ENCODE data around the gene EDC4.

- no peak for TF ChIP-seq MAZ (IDR thresholded peaks at IDR 0.05; ENCODE audit: borderline replicate concordance, low read depth, low read length)
- TF ChIP-seq MAZ (CRISPR knock-in tag; IDR thresholded peaks at IDR 0.05; ENCODE audit: low read depth) = no peak
- TF ChIP-seq, protein P1, sequence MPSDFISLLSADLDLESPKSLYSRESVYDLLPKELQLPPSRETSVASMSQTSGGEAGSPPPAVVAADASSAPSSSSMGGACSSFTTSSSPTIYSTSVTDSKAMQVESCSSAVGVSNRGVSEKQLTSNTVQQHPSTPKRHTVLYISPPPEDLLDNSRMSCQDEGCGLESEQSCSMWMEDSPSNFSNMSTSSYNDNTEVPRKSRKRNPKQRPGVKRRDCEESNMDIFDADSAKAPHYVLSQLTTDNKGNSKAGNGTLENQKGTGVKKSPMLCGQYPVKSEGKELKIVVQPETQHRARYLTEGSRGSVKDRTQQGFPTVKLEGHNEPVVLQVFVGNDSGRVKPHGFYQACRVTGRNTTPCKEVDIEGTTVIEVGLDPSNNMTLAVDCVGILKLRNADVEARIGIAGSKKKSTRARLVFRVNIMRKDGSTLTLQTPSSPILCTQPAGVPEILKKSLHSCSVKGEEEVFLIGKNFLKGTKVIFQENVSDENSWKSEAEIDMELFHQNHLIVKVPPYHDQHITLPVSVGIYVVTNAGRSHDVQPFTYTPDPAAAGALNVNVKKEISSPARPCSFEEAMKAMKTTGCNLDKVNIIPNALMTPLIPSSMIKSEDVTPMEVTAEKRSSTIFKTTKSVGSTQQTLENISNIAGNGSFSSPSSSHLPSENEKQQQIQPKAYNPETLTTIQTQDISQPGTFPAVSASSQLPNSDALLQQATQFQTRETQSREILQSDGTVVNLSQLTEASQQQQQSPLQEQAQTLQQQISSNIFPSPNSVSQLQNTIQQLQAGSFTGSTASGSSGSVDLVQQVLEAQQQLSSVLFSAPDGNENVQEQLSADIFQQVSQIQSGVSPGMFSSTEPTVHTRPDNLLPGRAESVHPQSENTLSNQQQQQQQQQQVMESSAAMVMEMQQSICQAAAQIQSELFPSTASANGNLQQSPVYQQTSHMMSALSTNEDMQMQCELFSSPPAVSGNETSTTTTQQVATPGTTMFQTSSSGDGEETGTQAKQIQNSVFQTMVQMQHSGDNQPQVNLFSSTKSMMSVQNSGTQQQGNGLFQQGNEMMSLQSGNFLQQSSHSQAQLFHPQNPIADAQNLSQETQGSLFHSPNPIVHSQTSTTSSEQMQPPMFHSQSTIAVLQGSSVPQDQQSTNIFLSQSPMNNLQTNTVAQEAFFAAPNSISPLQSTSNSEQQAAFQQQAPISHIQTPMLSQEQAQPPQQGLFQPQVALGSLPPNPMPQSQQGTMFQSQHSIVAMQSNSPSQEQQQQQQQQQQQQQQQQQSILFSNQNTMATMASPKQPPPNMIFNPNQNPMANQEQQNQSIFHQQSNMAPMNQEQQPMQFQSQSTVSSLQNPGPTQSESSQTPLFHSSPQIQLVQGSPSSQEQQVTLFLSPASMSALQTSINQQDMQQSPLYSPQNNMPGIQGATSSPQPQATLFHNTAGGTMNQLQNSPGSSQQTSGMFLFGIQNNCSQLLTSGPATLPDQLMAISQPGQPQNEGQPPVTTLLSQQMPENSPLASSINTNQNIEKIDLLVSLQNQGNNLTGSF (CRISPR knock-in tag; IDR thresholded peaks at IDR 0.05) = no peak
- TF ChIP-seq SMAD1 (CRISPR knock-in tag; IDR thresholded peaks at IDR 0.05; ENCODE audit: borderline replicate concordance, low read depth) = no peak
- TF ChIP-seq, protein P2, sequence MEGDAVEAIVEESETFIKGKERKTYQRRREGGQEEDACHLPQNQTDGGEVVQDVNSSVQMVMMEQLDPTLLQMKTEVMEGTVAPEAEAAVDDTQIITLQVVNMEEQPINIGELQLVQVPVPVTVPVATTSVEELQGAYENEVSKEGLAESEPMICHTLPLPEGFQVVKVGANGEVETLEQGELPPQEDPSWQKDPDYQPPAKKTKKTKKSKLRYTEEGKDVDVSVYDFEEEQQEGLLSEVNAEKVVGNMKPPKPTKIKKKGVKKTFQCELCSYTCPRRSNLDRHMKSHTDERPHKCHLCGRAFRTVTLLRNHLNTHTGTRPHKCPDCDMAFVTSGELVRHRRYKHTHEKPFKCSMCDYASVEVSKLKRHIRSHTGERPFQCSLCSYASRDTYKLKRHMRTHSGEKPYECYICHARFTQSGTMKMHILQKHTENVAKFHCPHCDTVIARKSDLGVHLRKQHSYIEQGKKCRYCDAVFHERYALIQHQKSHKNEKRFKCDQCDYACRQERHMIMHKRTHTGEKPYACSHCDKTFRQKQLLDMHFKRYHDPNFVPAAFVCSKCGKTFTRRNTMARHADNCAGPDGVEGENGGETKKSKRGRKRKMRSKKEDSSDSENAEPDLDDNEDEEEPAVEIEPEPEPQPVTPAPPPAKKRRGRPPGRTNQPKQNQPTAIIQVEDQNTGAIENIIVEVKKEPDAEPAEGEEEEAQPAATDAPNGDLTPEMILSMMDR (CRISPR knock-in tag; IDR thresholded peaks at IDR 0.05) = no peak
- TF ChIP-seq TCF12 (IDR thresholded peaks at IDR 0.05) = no peak
- TF ChIP-seq TCF12 (CRISPR knock-in tag; IDR thresholded peaks at IDR 0.05) = no peak
- no peak for TF ChIP-seq ZNF773 (CRISPR knock-in tag; IDR thresholded peaks at IDR 0.05; ENCODE audit: borderline replicate concordance)
- TF ChIP-seq ELK4 (CRISPR knock-in tag; IDR thresholded peaks at IDR 0.05; ENCODE audit: borderline replicate concordance) = no peak
These were observed 6.0 kb downstream of the EDC4 start for GRCh38 chr16:67878846-67879245.
